Measurements from ENCODE around the gene ZC3H13.

Gene ZC3H13

GRCh38 chr13:46052319-46053161, at the start of gene ZC3H13:
Gene ZC3H13, minus strand, starts transcription at chr13:46052746. Its CDS starts 7,239 bp downstream, at chr13:46045507.
- DNase-seq = peak; percentile 97

GRCh38 chr13:46102255-46102605, 49.7 kb upstream of the ZC3H13 start:
- DNase-seq = no peak

- peak; percentile 59 for DNase-seq
Observed at GRCh38 chr13:46101484-46102254, 49.1 kb upstream of the ZC3H13 start.

GRCh38 chr13:46101002-46101401, 48.5 kb upstream of the ZC3H13 start:
- DNase-seq = no peak

- DNase-seq = peak; percentile 73
Observed at GRCh38 chr13:46100191-46100815, 47.8 kb upstream of the ZC3H13 start.

- DNase-seq = no peak
Observed at GRCh38 chr13:46097663-46098062, 45.1 kb upstream of the ZC3H13 start.

GRCh38 chr13:46097015-46097414, 44.5 kb upstream of the ZC3H13 start:
- DNase-seq = no peak

- no peak for DNase-seq
Observed at GRCh38 chr13:46094478-46094877, 41.9 kb upstream of the ZC3H13 start.

- DNase-seq = no peak
Observed at GRCh38 chr13:46088821-46089562, 36.4 kb upstream of the ZC3H13 start.

- DNase-seq = peak; percentile 57
Observed at GRCh38 chr13:46087481-46087880, 34.9 kb upstream of the ZC3H13 start.

GRCh38 chr13:46086985-46087384, 34.4 kb upstream of the ZC3H13 start:
- no peak for DNase-seq

GRCh38 chr13:46086421-46086922, 33.9 kb upstream of the ZC3H13 start:
- no peak for DNase-seq

GRCh38 chr13:46085737-46086136, 33.2 kb upstream of the ZC3H13 start:
- DNase-seq = no peak

GRCh38 chr13:46082324-46082723, 29.8 kb upstream of the ZC3H13 start:
- DNase-seq = no peak

GRCh38 chr13:46079770-46080169, 27.2 kb upstream of the ZC3H13 start:
- DNase-seq = no peak

GRCh38 chr13:46077265-46077664, 24.7 kb upstream of the ZC3H13 start:
- DNase-seq = peak; percentile 59

- DNase-seq = no peak
Observed at GRCh38 chr13:46076827-46077226, 24.3 kb upstream of the ZC3H13 start.

- DNase-seq = no peak
Observed at GRCh38 chr13:46075811-46076210, 23.3 kb upstream of the ZC3H13 start.

- no peak for DNase-seq
Observed at GRCh38 chr13:46071590-46072249, 19.2 kb upstream of the ZC3H13 start.

- DNase-seq = no peak
Observed at GRCh38 chr13:46063292-46063691, 10.7 kb upstream of the ZC3H13 start.

GRCh38 chr13:46062185-46062584, 9.6 kb upstream of the ZC3H13 start:
- DNase-seq = peak; percentile 87

- DNase-seq = no peak
Observed at GRCh38 chr13:46059405-46059804, 6.9 kb upstream of the ZC3H13 start.

Data from suppressor macrophage treated with lipopolysaccharide for 4 hours (primary cell).